ENCODE measurements around the gene STARD3NL.

- TF ChIP-seq CTCF (optimal IDR thresholded peaks at IDR 0.05 in 1 of 3, IDR thresholded peaks at IDR 0.05 in 1 of 3, conservative IDR thresholded peaks at IDR 0.05 in 1 of 3; ENCODE audit: extremely low read depth in 1 of 3, insufficient read depth in 2 of 3, low read length in 3 of 3), result no peak
- no peak for TF ChIP-seq EZH2 (IDR thresholded peaks at IDR 0.05; ENCODE audit: low read length)
These were observed 1.8 kb downstream of the STARD3NL start for GRCh38 chr7:38179776-38180226.

Measured in keratinocyte (primary cell).